HepG2 (cell line): ENCODE measurements around the gene TMPO. TPM values are rescaled to one million over a fixed set of nuclear protein-coding genes. Genes with fewer than 3 reads are reported as not detected.

ENCODE experiments used
- BHLHE40 ChIP-seq: IDR thresholded peaks from 2 replicates; pipeline ENCODE4 v1.6.1; 2011; ENCODE audit warnings: low read length, improper control_type of control experiment
- FOXP1 ChIP-seq, 2 experiments: fragments of 450-650 bp in 1 of 2; IDR thresholded peaks; 2 replicates each; pipeline ENCODE4 v1.6.1; 2017 to 2018; ENCODE audit warnings: antibody characterized with exemption in 1 of 2
- HDAC1 ChIP-seq: sonication (generic); formaldehyde crosslinking; IDR thresholded peaks from 2 replicates; pipeline ENCODE4 v1.5.1; 2020; ENCODE audit warnings: mild to moderate bottlenecking, missing genetic modification reagents
- HDAC2 ChIP-seq: sonication (generic); formaldehyde crosslinking; IDR thresholded peaks from 2 replicates; pipeline ENCODE4 v1.4.0; 2020; ENCODE audit warnings: missing genetic modification reagents
- HNF4G ChIP-seq, 2 experiments: sonication (generic) in 1 of 2; formaldehyde crosslinking in 1 of 2; IDR thresholded peaks; 2 replicates each; pipeline versions ENCODE4 v1.4.0 to v1.6.1; 2011 to 2020; ENCODE audit warnings: borderline replicate concordance in 2 of 2, low read depth in 2 of 2, mild to moderate bottlenecking in 2 of 2, low read length in 1 of 2, missing genetic modification reagents in 1 of 2, moderate library complexity in 1 of 2
- HOXA5 ChIP-seq: sonication (generic); formaldehyde crosslinking; IDR thresholded peaks from 2 replicates; pipeline ENCODE4 v1.4.0; 2020; ENCODE audit warnings: missing genetic modification reagents
- JUND ChIP-seq: sonication (generic); formaldehyde crosslinking; IDR thresholded peaks from 2 replicates; pipeline ENCODE4 v1.8.0; 2022; ENCODE audit warnings: mild to moderate bottlenecking, missing genetic modification reagents
- KLF16 ChIP-seq, 2 experiments: sonication (generic) in 1 of 2; formaldehyde crosslinking in 1 of 2; IDR thresholded peaks; 2 replicates each; pipeline versions ENCODE4 v1.6.1 to v1.8.0; 2016 to 2023; ENCODE audit warnings: missing genetic modification reagents in 2 of 2, missing compliant biosample characterization in 1 of 2
- MEF2D ChIP-seq: sonication (generic); formaldehyde crosslinking; IDR thresholded peaks from 2 replicates; pipeline ENCODE4 v1.5.1; 2020; ENCODE audit warnings: mild to moderate bottlenecking, missing genetic modification reagents
- MIXL1 ChIP-seq: IDR thresholded peaks from 2 replicates; pipeline ENCODE4 v1.6.1; 2016
- MTF2 ChIP-seq: sonication (generic); formaldehyde crosslinking; IDR thresholded peaks from 2 replicates; pipeline ENCODE4 v1.5.0; 2020; ENCODE audit warnings: missing genetic modification reagents, borderline replicate concordance
- NONO ChIP-seq, 2 experiments: fragments of 450-650 bp in 1 of 2; sonication (generic) in 1 of 2; formaldehyde crosslinking in 1 of 2; IDR thresholded peaks in 1 of 2; conservative IDR thresholded peaks in 1 of 2; 2 replicates each; pipeline versions ENCODE4 v1.6.1 to v1.8.0; 2017 to 2022; ENCODE audit warnings: mild to moderate bottlenecking in 1 of 2, missing genetic modification reagents in 1 of 2, moderate library complexity in 1 of 2
- RNF2 ChIP-seq: fragments of 450-650 bp; conservative IDR thresholded peaks from 2 replicates; pipeline ENCODE4 v1.6.1; 2016; ENCODE audit warnings: low read depth
- SAP130 ChIP-seq: IDR thresholded peaks from 2 replicates; pipeline ENCODE4 v1.6.1; 2016; ENCODE audit warnings: low read depth
- TBP ChIP-seq: sonication (generic); formaldehyde crosslinking; IDR thresholded peaks from 2 replicates; pipeline ENCODE4 v1.5.0; 2020; ENCODE audit warnings: missing genetic modification reagents
- XRCC5 ChIP-seq: fragments of 200-400 bp; formaldehyde crosslinking; optimal IDR thresholded peaks from 2 replicates; pipeline ENCODE3; 2017; ENCODE audit warnings: mild to moderate bottlenecking, low read length
- ZNF160 ChIP-seq: sonication (generic); formaldehyde crosslinking; IDR thresholded peaks from 2 replicates; pipeline ENCODE4 v1.8.0; 2022; ENCODE audit warnings: mild to moderate bottlenecking, inconsistent platforms, missing genetic modification reagents
- ZNF225 ChIP-seq: sonication (generic); formaldehyde crosslinking; IDR thresholded peaks from 2 replicates; pipeline ENCODE4 v1.4.0; 2020; ENCODE audit warnings: mild to moderate bottlenecking, missing genetic modification reagents
- ZNF441 ChIP-seq: sonication (generic); formaldehyde crosslinking; IDR thresholded peaks from 2 replicates; pipeline ENCODE4 v1.7.0; 2021; ENCODE audit warnings: missing genetic modification reagents, borderline replicate concordance
- ZNF614 ChIP-seq: IDR thresholded peaks from 2 replicates; pipeline ENCODE4 v1.6.1; 2018; ENCODE audit warnings: missing biosample characterization, missing genetic modification reagents, inconsistent platforms, borderline replicate concordance
- ZNF891 ChIP-seq: sonication (generic); formaldehyde crosslinking; IDR thresholded peaks from 2 replicates; pipeline ENCODE4 v1.5.0; 2020; ENCODE audit warnings: mild to moderate bottlenecking, missing genetic modification reagents
- polyA plus RNA-seq, 8 experiments: library from polyadenylated mRNA; depleted of rRNA in 3 of 8; stranded (reverse) in 7 of 8; unstranded in 1 of 8; fragments of >200 nt; fragmentation: Illumina TruSeq in 4 of 8; extraction: Trizol in 4 of 8; gene quantifications; 2 replicates each; pipeline versions ENCODE4 v1.2.1 to v1.2.3, GENCODE V29; 2011 to 2016; ENCODE audit warnings: low read depth in 4 of 8, missing spikeins in 1 of 8, mixed read lengths in 1 of 8; ENCODE audit not compliant: insufficient read depth in 1 of 8
- total RNA-seq, 5 experiments: library from RNA; depleted of rRNA; stranded (reverse); fragments of >200 nt; fragmentation: Illumina TruSeq; extraction: Trizol; gene quantifications; 2 replicates each; pipeline ENCODE4 v1.2.3, GENCODE V29; 2016; ENCODE audit warnings: low read depth in 1 of 5
- TF ChIP-seq, protein P1 (sequence below): sonication (generic); formaldehyde crosslinking; IDR thresholded peaks from 2 replicates; pipeline ENCODE4 v1.4.0; 2020; ENCODE audit warnings: missing genetic modification reagents, borderline replicate concordance
- TF ChIP-seq, protein P2 (sequence below): sonication (generic); formaldehyde crosslinking; IDR thresholded peaks from 2 replicates; pipeline ENCODE4 v1.4.0; 2020; ENCODE audit warnings: missing genetic modification reagents, mild to moderate bottlenecking, borderline replicate concordance
- TF ChIP-seq, protein P3 (sequence below): sonication (generic); formaldehyde crosslinking; IDR thresholded peaks from 2 replicates; pipeline ENCODE4 v1.4.0; 2020; ENCODE audit warnings: missing genetic modification reagents, mild to moderate bottlenecking, borderline replicate concordance

The TMPO gene
- total and polyA plus RNA-seq, 2 of the 13 experiments (the other 11 are each of a cell fraction or from before 2014, with no cell fraction given): 24.2 to 167 TPM

DNA sequence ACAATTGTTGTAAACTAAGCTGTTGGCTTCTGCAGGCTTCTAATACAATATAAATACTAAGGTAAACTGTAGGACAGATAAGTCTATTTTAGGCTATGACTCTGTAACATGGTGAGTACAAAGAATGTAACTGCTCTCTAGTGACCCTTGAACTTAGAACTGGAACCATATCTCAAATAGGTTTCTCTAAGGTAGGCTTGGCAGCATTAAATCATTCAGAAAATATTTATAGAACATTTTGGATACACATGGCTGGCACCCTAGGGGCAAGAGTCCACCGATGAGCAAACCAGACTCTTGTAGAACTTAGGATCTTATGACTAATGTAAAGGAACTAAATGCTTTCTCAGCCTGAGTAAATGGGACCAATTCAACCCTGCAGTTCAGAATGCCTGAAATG, 58.7 kb downstream of the TMPO start (continued):
- TF ChIP-seq BHLHE40 (no peak), HOXA5 (no peak), HDAC1 (peak; percentile 47; the same call in 1 of the 2 replicates), HNF4G (IDR thresholded peaks at IDR 0.05; ENCODE audit: borderline replicate concordance, low read depth, low read length) (no peak; the same call in 1 of the 2 replicates), HNF4G (CRISPR knock-in tag; IDR thresholded peaks at IDR 0.05; ENCODE audit: borderline replicate concordance, low read depth) (no peak), MEF2D (peak; percentile 97), HDAC2 (CRISPR knock-in tag) (peak; percentile 26; the same call in 1 of the 2 replicates), NONO (IDR thresholded peaks at IDR 0.05) (no peak), NONO (CRISPR knock-in tag; conservative IDR thresholded peaks at IDR 0.05) (no peak), XRCC5 (no peak), TBP (CRISPR knock-in tag) (no peak), MIXL1 (no peak; the same call in 1 of the 2 replicates), ZNF441 (CRISPR knock-in tag) (no peak), MTF2 (no peak), ZNF891 (CRISPR knock-in tag) (no peak), KLF16 (CRISPR knock-in tag; IDR thresholded peaks at IDR 0.05) (no peak), SAP130 (peak; percentile 59), FOXP1 (IDR thresholded peaks at IDR 0.05) (no peak), FOXP1 (CRISPR knock-in tag; IDR thresholded peaks at IDR 0.05) (peak; percentile 46; the same call in 1 of the 2 replicates), ZNF225 (no peak), JUND (no peak), RNF2 (no peak), ZNF160 (CRISPR knock-in tag) (no peak), ZNF614 (no peak)
- TF ChIP-seq, protein P1, sequence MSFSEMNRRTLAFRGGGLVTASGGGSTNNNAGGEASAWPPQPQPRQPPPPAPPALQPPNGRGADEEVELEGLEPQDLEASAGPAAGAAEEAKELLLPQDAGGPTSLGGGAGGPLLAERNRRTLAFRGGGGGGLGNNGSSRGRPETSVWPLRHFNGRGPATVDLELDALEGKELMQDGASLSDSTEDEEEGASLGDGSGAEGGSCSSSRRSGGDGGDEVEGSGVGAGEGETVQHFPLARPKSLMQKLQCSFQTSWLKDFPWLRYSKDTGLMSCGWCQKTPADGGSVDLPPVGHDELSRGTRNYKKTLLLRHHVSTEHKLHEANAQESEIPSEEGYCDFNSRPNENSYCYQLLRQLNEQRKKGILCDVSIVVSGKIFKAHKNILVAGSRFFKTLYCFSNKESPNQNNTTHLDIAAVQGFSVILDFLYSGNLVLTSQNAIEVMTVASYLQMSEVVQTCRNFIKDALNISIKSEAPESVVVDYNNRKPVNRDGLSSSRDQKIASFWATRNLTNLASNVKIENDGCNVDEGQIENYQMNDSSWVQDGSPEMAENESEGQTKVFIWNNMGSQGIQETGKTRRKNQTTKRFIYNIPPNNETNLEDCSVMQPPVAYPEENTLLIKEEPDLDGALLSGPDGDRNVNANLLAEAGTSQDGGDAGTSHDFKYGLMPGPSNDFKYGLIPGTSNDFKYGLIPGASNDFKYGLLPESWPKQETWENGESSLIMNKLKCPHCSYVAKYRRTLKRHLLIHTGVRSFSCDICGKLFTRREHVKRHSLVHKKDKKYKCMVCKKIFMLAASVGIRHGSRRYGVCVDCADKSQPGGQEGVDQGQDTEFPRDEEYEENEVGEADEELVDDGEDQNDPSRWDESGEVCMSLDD: no peak
- TF ChIP-seq, protein P2, sequence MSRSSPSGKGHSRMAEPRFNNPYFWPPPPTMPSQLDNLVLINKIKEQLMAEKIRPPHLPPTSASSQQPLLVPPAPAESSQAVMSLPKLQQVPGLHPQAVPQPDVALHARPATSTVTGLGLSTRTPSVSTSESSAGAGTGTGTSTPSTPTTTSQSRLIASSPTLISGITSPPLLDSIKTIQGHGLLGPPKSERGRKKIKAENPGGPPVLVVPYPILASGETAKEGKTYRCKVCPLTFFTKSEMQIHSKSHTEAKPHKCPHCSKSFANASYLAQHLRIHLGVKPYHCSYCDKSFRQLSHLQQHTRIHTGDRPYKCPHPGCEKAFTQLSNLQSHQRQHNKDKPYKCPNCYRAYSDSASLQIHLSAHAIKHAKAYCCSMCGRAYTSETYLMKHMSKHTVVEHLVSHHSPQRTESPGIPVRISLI (CRISPR knock-in tag): no peak
- TF ChIP-seq, protein P3, sequence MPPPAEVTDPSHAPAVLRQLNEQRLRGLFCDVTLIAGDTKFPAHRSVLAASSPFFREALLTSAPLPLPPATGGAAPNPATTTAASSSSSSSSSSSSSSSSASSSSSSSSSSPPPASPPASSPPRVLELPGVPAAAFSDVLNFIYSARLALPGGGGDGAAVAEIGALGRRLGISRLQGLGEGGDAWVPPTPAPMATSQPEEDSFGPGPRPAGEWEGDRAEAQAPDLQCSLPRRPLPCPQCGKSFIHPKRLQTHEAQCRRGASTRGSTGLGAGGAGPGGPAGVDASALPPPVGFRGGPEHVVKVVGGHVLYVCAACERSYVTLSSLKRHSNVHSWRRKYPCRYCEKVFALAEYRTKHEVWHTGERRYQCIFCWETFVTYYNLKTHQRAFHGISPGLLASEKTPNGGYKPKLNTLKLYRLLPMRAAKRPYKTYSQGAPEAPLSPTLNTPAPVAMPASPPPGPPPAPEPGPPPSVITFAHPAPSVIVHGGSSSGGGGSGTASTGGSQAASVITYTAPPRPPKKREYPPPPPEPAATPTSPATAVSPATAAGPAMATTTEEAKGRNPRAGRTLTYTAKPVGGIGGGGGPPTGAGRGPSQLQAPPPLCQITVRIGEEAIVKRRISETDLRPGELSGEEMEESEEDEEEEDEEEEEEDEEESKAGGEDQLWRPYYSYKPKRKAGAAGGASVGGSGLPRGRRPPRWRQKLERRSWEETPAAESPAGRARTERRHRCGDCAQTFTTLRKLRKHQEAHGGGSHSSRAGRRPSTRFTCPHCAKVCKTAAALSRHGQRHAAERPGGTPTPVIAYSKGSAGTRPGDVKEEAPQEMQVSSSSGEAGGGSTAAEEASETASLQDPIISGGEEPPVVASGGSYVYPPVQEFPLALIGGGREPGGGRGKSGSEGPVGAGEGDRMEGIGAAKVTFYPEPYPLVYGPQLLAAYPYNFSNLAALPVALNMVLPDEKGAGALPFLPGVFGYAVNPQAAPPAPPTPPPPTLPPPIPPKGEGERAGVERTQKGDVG (CRISPR knock-in tag): no peak
